GM18907 (cell line): ENCODE data around the gene RGP1.

ENCODE experiments used
- ATAC-seq: cut with Tn5 transposase; IDR thresholded peaks from one replicate; pipeline ENCODE4 v1.9.1; 2021; ENCODE audit warnings: mild to moderate bottlenecking, moderate library complexity; ENCODE audit not compliant: unreplicated experiment

Gene RGP1

DNA sequence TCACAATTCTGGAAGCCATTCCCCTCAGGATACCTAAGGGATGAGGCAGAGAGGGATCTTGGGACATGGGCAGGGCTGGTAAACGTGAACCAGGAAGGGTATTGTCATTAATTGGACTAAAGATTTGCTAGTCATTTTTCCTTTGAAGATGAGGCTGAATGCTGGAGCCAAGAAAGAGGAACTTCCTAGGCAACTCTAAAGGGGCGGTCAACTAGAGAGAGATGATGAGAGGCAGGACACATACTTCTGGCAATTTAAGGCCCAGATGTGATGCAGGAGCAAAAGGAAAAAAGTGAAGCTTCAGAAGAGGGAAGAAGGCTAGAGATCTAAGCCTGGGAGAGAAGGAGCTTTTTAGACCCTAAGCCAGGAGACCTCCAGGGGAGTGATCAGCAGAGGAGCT is 5.6 kb upstream of the RGP1 start:
- no peak for ATAC-seq

DNA sequence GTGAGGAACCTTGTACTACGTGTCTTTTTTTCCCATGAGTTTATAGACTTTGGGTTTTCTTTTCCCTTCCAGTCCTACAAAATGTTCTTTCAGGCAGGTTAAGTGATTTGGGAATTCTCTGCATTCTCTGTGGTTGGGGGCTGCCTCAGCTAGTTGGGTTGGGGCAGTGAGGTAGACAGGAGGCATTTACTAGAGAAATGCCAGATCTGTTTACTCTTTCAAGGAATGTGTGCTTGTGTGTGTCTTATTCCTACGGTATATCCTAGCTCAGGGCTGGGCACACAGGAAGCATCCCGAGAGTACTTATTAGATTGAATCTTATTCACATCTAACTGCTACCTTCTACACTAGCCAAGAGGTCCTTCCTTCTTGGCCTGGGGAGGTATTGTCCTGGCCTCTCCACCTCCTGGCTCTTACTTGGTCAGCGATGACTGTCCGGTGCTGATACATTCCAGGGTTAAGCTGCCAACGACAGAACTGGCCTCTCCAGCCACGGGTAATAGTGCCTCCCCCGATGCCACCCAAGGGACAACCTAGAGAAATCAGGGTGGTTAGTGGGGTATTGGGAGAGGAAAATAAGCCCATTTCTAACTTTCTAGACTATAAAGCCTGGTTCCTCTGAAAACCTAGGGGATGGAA is 5.1 kb upstream of the RGP1 start:
- no peak for ATAC-seq

- no peak for ATAC-seq
Measured at GRCh38 chr9:35745569-35745968, 3.5 kb upstream of the RGP1 start.

- no peak for ATAC-seq
Measured at GRCh38 chr9:35746583-35746982, 2.5 kb upstream of the RGP1 start.

- ATAC-seq = no peak
Measured at GRCh38 chr9:35748242-35748857, 737 bp upstream of the RGP1 start.

GRCh38 chr9:35749515-35750255 is 598 bp downstream of the RGP1 start:
- ATAC-seq = peak; percentile 36

DNA sequence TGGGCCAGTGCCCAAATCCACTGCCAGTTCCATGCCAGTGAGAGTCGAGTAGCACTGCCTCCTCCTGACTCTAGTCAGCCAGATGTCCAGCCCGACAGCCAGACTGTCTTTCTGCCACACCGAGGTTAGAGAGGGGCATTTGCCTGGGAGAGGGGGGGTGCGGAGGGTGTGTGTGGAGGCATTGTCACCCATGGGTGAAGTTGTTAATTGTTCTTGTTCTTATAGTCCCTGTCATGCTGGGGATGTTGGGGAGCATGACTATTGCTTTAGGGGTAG is 1.1 kb downstream of the RGP1 start:
- no peak for ATAC-seq

GRCh38 chr9:35753466-35753865 is 4.4 kb downstream of the RGP1 start:
- ATAC-seq = no peak

- ATAC-seq = no peak
Measured at GRCh38 chr9:35754264-35754663, 5.2 kb downstream of the RGP1 start, which contains the start of gene MSMP. TSS of gene MSMP (minus strand) at chr9:35754276. CDS start at chr9:35754129, 147 bp downstream.

DNA sequence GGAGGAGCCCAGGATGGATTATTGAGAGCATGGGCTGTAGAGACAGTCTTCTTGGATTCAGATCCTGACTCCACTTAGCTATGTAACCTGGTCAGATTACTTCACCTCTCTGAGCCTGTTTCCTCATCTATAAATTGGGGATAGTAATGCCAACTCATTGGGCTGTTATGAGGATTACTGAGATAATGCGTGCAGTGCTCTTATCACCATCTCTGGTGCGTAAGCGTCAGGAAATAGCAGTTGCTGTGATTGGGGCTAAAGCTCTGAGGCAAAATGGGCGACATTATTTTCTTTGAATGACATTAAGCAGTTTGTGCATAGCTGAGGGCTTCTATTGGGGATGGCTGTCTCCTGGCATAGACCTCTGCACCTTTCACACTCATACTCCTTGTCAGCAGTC is 6.0 kb downstream of the RGP1 start:
- no peak for ATAC-seq

DNA sequence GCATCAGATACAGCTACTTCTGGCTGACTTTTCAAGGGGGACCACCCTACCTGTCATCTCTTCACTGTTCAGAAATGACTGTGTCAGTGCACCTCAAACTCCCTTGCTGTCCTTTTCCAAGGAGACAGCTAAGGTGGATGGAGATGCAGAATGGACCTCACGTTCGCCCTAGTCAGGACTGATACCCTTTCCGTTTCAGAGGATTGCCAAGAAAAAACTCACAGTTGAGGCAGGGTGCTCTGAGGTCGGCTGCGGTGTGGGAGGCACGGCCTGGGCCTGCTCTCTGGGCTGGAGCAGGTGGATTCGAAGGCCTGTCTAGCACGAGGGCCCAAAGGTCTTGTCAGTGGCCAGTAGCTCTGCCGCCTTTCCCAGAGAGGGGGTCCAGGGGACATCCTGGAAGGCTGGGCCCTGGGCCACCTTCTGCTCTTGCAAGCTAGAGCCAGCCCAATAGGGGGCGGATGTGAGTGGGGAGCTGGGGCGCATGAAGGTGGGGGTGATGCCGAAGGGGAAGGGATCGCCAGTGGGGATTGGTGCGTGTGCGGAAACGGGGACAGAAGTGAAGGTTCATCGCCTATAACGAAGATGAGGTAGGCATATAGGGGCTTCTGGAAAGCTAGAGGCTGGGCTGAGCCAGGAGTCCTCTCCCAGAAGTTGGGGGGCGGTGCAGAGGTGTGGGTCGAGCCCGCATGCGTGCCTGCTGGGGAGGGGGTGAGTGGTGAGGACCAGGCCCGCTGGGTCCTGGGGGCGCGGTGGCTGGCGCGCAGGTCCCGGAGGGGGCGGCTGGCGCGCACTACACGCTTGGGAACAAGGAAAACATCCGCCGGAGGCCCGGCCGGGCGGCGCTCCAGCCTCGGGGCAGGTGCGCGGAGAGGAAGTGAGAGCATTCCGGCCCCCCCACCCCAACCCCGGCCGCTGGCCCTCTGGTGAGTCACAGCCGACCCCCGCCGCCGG is 7.5 kb downstream of the RGP1 start:
- ATAC-seq = peak; percentile 58

DNA sequence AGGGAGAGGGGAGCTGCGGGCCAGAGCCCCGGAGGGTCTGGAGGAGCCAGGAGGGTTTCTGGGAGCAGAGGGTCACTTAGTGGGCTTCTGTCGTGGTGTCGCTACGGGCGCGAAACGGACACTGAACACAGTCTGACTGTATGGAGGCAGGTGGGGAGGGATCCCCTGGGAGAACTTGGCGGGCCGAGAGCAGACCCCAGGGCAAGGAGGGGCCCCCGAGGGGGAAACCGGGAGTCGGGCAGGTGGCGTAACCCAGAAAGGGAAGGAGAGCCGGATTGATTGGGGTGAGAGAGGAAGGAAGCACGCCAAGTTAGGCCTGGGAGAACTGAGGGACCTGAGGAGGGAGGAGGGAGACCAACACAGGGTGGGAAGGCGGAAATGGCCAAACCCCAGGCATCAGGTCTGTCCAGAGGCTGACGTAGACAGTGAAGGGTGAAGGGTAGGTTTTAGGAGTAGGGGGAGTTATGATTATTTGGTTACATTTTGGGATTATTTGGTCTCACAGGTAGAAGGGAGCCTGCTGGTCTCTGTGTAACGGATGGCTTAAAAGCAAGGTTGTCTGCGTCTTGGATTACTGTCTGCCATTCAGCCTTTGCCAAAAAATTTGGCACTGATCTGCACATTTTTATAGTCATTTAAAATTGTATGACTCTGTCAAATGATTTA is 8.3 kb downstream of the RGP1 start:
- peak; percentile 45 for ATAC-seq

DNA sequence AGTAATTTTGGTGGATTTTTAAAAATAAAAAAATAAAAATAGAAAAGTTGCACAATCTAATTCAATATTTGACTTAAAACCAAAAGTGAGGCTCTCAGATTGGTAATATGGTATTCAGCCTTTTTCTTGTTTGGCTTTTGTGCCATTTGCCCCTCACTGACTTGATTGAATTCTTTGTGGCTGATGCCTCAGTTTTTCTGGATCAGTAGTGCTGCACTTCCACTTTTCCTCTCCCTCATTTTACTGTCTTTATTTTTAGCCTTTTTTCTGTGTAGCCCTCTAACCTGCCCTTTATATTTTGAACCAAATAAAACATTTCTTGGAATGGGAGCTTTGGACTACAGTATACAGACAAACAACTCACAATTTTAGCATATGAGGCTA is 8.8 kb downstream of the RGP1 start:
- no peak for ATAC-seq

DNA sequence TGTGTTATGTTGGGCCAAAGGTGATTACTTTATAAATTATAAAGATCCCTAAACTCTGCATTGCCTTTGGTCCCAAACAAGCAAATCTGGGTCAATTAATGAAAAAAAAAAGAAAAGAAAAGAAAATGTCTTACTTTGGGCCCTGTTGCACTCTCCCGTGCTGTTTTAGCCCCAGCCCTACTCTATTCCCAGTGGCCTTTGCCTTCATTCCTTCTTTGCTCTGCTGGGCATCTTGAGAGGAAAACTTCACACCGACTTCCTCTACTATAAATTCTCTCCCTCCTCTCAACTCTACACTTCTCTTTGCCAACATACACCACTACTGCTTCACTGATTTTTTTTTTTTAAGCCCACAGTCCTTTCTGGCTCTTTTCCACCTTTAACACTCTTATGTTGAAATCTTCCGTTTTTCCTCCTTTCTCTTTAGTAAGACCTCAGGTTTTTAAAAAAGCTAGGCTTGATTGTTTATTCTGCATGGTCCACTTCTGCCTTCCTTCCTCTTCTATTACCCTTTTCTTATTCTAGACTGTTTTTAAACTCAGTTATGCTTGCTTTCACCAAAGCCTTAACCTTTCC is 9.5 kb downstream of the RGP1 start:
- no peak for ATAC-seq

- no peak for ATAC-seq
Measured at GRCh38 chr9:35759795-35760194, 10.7 kb downstream of the RGP1 start.

GRCh38 chr9:35760651-35761050 is 11.6 kb downstream of the RGP1 start:
- ATAC-seq = no peak

GRCh38 chr9:35763181-35763580 is 14.1 kb downstream of the RGP1 start:
- no peak for ATAC-seq

DNA sequence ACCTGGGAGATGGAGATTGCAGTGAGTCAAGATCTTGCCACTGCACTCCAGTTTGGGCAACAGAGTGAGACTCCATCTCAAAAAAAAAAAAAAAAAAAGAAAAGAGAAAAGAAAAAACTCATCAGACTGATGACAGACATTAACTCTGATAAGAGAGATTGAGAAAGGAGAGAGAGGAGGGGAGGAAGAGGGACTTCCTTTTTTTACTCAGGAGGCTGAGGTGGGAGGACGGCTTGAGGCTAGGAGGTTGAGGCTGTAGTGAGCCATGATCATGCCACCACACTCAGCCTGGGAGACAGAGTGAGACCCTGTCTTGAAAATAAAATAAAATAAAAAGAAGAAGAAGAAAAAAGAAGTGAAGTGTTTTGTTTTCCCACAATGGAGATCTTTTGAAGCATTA is 14.7 kb downstream of the RGP1 start:
- ATAC-seq = no peak

DNA sequence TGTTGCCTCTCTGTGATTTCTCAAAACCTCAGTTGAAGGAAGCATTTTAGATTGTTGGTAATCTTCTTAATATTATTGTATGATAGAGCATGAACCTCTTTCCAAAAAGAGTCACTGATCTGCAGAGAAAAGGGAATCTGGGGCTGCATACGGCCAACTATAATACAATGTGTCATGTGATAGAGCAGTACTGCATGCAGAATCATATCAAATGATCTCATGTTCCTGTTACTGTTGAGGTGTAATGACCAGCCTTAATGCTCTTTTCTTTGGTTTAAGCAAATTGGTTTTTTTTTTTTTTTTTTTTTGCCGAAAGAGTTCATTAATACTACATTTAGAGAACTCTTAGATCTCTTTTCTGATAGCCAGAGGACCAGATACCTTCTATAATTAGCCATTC is 17.9 kb downstream of the RGP1 start:
- no peak for ATAC-seq

GRCh38 chr9:35767458-35767857 is 18.4 kb downstream of the RGP1 start:
- ATAC-seq = no peak
